K562 (cell line): Measurements from ENCODE around the gene STON2. TPM values are rescaled to one million over a fixed set of nuclear protein-coding genes. Genes with fewer than 3 reads are reported as not detected.

Source experiments
- BACH1 ChIP-seq: fragments of 200-800 bp; sonication (Bioruptor generic); IDR thresholded peaks from 2 replicates; pipeline ENCODE4 v1.6.1; 2016; ENCODE audit warnings: missing genetic modification characterization, missing compliant biosample characterization
- BRD4 ChIP-seq: fragments of 200-600 bp; sonication (generic); IDR thresholded peaks from 2 replicates; pipeline ENCODE4 v1.6.1; 2017; ENCODE audit warnings: inconsistent platforms
- ETV5 ChIP-seq: sonication (generic); formaldehyde crosslinking; IDR thresholded peaks from 2 replicates; pipeline ENCODE4 v1.4.0; 2020; ENCODE audit warnings: low read depth, mild to moderate bottlenecking, missing genetic modification reagents
- L3MBTL2 ChIP-seq: fragments of 450-650 bp; IDR thresholded peaks from 2 replicates; pipeline ENCODE4 v1.6.1; 2016; ENCODE audit warnings: mild to moderate bottlenecking, moderate library complexity
- MCM5 ChIP-seq: fragments of 450-650 bp; IDR thresholded peaks from 2 replicates; pipeline ENCODE4 v1.6.1; 2016; ENCODE audit warnings: low read depth
- NFRKB ChIP-seq: fragments of 450-650 bp; IDR thresholded peaks from 2 replicates; pipeline ENCODE4 v1.6.1; 2016; ENCODE audit warnings: low read depth
- PHF8 ChIP-seq: fragments of 200-600 bp; sonication (generic); IDR thresholded peaks from 2 replicates; pipeline ENCODE4 v1.6.1; 2012; ENCODE audit warnings: mixed run types, mild to moderate bottlenecking, inconsistent platforms, low read length, moderate library complexity, borderline replicate concordance
- SMAD3 ChIP-seq: fragments of 450-650 bp; formaldehyde crosslinking; conservative IDR thresholded peaks from 2 replicates; pipeline ENCODE4 v1.4.0; 2020; ENCODE audit warnings: mild to moderate bottlenecking
- SP1 ChIP-seq: sonication (generic); formaldehyde crosslinking; IDR thresholded peaks from 2 replicates; pipeline ENCODE4 v1.8.1; 2022; ENCODE audit warnings: mild to moderate bottlenecking, missing genetic modification reagents
- TAF7 ChIP-seq: fragments of 450-650 bp; IDR thresholded peaks from 2 replicates; pipeline ENCODE4 v1.6.1; 2016; ENCODE audit warnings: missing genetic modification characterization, missing compliant biosample characterization
- TAF9B ChIP-seq: fragments of 450-650 bp; IDR thresholded peaks from 2 replicates; pipeline ENCODE4 v1.6.1; 2018; ENCODE audit warnings: mild to moderate bottlenecking; ENCODE audit not compliant: partially characterized antibody
- ZNF584 ChIP-seq: fragments of 200-800 bp; sonication (Bioruptor generic); IDR thresholded peaks from 2 replicates; pipeline ENCODE4 v1.6.1; 2016; ENCODE audit warnings: low read depth, mild to moderate bottlenecking, missing genetic modification characterization, missing compliant biosample characterization
- polyA plus RNA-seq, 8 experiments: library from polyadenylated mRNA; depleted of rRNA in 4 of 8; stranded (reverse) in 5 of 8; unstranded in 3 of 8; fragments of >200 nt; fragmentation: Nextera tagmentation in 2 of 8; fragmentation: Illumina TruSeq in 1 of 8; extraction: Ambion mirVana in 2 of 8; extraction: Trizol in 1 of 8; gene quantifications; 2 replicates each; pipeline versions ENCODE4 v1.2.1 to v1.2.3, GENCODE V29; 2011 to 2014; ENCODE audit warnings: inconsistent platforms in 1 of 8, missing spikeins in 1 of 8
- total RNA-seq, 7 experiments: library from RNA; depleted of rRNA in 6 of 7; stranded (reverse); fragments of >200 nt in 6 of 7; fragmentation: Illumina TruSeq in 2 of 7; extraction: Trizol in 2 of 7; gene quantifications; 2 replicates each; pipeline versions ENCODE4 v1.2.1 to v1.2.3, GENCODE V29; 2011 to 2021; ENCODE audit warnings: low replicate concordance in 1 of 7
- TF ChIP-seq, protein P1 (sequence below): sonication (generic); formaldehyde crosslinking; IDR thresholded peaks from 2 replicates; pipeline ENCODE4 v1.8.1; 2023; ENCODE audit warnings: mild to moderate bottlenecking, missing genetic modification reagents
- TF ChIP-seq, protein P2 (sequence below), 2 experiments: fragments of 250-450 bp in 1 of 2; fragments of 450-650 bp in 1 of 2; sonication (Bioruptor Pico) in 1 of 2; IDR thresholded peaks; 2 replicates each; pipeline versions ENCODE4 v1.6.1 to v1.8.0; 2016 to 2021; ENCODE audit warnings: mild to moderate bottlenecking in 2 of 2, moderate library complexity in 2 of 2, missing compliant biosample characterization in 1 of 2, missing genetic modification characterization in 1 of 2

STON2 gene
- total and polyA plus RNA-seq, 9 of the 15 experiments (the other 6 are each of a cell fraction or from before 2014, with no cell fraction given): 7.8 to 99.3 (median 53.5) TPM

DNA sequence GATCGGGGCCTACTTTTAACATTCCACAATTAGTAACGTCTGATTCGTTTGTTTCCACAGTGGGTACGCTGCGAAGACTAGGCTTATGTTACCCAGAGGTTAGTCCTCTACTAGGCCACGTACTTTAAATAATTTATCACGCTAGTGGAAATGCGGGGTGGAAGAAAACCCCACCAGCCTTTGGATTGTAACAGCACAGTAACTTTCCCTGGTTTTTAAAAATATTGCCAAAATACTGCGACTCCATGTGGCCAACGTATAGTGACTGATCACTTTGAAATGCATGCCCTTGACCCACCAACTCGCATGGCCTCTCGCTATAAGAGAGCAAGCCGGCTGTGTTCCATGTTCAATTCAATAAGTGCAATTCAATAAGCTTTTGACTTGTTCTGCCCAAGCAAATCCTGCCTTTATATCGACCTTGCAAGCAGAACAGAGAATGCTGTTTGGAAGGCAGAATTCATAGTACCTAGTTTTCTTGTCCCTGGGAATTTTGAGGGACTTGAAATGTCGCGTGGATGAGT is 178.5 kb downstream of the STON2 start (continued):
- TF ChIP-seq, protein P1, sequence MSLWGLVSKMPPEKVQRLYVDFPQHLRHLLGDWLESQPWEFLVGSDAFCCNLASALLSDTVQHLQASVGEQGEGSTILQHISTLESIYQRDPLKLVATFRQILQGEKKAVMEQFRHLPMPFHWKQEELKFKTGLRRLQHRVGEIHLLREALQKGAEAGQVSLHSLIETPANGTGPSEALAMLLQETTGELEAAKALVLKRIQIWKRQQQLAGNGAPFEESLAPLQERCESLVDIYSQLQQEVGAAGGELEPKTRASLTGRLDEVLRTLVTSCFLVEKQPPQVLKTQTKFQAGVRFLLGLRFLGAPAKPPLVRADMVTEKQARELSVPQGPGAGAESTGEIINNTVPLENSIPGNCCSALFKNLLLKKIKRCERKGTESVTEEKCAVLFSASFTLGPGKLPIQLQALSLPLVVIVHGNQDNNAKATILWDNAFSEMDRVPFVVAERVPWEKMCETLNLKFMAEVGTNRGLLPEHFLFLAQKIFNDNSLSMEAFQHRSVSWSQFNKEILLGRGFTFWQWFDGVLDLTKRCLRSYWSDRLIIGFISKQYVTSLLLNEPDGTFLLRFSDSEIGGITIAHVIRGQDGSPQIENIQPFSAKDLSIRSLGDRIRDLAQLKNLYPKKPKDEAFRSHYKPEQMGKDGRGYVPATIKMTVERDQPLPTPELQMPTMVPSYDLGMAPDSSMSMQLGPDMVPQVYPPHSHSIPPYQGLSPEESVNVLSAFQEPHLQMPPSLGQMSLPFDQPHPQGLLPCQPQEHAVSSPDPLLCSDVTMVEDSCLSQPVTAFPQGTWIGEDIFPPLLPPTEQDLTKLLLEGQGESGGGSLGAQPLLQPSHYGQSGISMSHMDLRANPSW (CRISPR knock-in tag): 0 out of 2 replicates have a peak, but pooled peaks have one; percentile 39
- TF ChIP-seq SP1: peak; percentile 5; the same call in 1 of the 2 replicates
- TF ChIP-seq NFRKB: 0 out of 2 replicates have a peak, but pooled peaks have one; percentile 76
- TF ChIP-seq MCM5: no peak
- TF ChIP-seq TAF9B: peak; percentile 14
- 0 out of 2 replicates have a peak, but pooled peaks have one; percentile 18 for TF ChIP-seq TAF7
- TF ChIP-seq, protein P2, sequence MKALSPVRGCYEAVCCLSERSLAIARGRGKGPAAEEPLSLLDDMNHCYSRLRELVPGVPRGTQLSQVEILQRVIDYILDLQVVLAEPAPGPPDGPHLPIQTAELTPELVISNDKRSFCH (CRISPR knock-in tag; IDR thresholded peaks at IDR 0.05): no peak
- TF ChIP-seq, protein P2 (tag; IDR thresholded peaks at IDR 0.05): peak; percentile 48; the same call in 1 of the 2 replicates
- 0 out of 2 replicates have a peak, but pooled peaks have one; percentile 35 for TF ChIP-seq SMAD3
- peak; percentile 10; the same call in 1 of the 2 replicates for TF ChIP-seq L3MBTL2
- TF ChIP-seq ETV5 (CRISPR knock-in tag): peak; percentile 19; the same call in 1 of the 2 replicates
- TF ChIP-seq PHF8: peak; percentile 58; the same call in 1 of the 2 replicates
- TF ChIP-seq BACH1 (tag): peak; percentile 69; the same call in 1 of the 2 replicates
- peak; percentile 58; the same call in 1 of the 2 replicates for TF ChIP-seq ZNF584 (CRISPR knock-in tag)
- peak; percentile 70 for TF ChIP-seq BRD4
